KMS-11 (cell line): ENCODE measurements around the gene MPRIP.

Experiments used
- H2AFZ ChIP-seq: fragments of 200-600 bp; sonication (generic); 2 replicates; pipeline ENCODE4 v1.6.1; 2016; ENCODE audit warnings: antibody characterized with exemption, mixed run types, low read depth
- H3K27ac ChIP-seq: fragments of 200-600 bp; sonication (generic); 2 replicates; pipeline ENCODE4 v1.6.1; 2016; ENCODE audit warnings: mild to moderate bottlenecking, mixed run types
- H3K27me3 ChIP-seq: fragments of 200-600 bp; sonication (generic); 2 replicates; pipeline ENCODE4 v1.6.1; 2017; ENCODE audit warnings: mild to moderate bottlenecking, low read depth, mixed run types, moderate library complexity; ENCODE audit not compliant: insufficient read depth
- H3K36me3 ChIP-seq: fragments of 200-600 bp; sonication (generic); 2 replicates; pipeline ENCODE4 v1.6.1; 2017; ENCODE audit warnings: mild to moderate bottlenecking, mixed run types; ENCODE audit not compliant: insufficient read depth
- H3K4me1 ChIP-seq: fragments of 200-600 bp; sonication (generic); 2 replicates; pipeline ENCODE4 v1.6.1; 2016; ENCODE audit warnings: mild to moderate bottlenecking, low read depth, mixed run types; ENCODE audit not compliant: poor library complexity, severe bottlenecking
- H3K4me2 ChIP-seq: fragments of 200-600 bp; sonication (generic); 2 replicates; pipeline ENCODE4 v1.7.0; 2016; ENCODE audit warnings: mild to moderate bottlenecking, mixed run types
- H3K4me3 ChIP-seq: fragments of 200-600 bp; sonication (generic); IDR thresholded peaks from 2 replicates; pipeline ENCODE4 v1.6.1; 2017; ENCODE audit warnings: low read depth, low read length, mixed read lengths; ENCODE audit not compliant: insufficient read depth
- H3K79me2 ChIP-seq: fragments of 200-600 bp; sonication (generic); 2 replicates; pipeline ENCODE4 v1.6.1; 2016; ENCODE audit warnings: low read depth, mixed run types; ENCODE audit not compliant: insufficient read depth
- H3K9ac ChIP-seq: fragments of 200-600 bp; sonication (generic); 2 replicates; pipeline ENCODE4 v1.6.1; 2016; ENCODE audit warnings: mild to moderate bottlenecking, mixed run types
- H4K20me1 ChIP-seq: fragments of 200-600 bp; sonication (generic); 2 replicates; pipeline ENCODE4 v1.6.1; 2016; ENCODE audit warnings: mild to moderate bottlenecking, mixed run types; ENCODE audit not compliant: insufficient read depth
- CTCF ChIP-seq: fragments of 200-600 bp; sonication (generic); conservative IDR thresholded peaks from 2 replicates; pipeline ENCODE4 v1.6.1; 2017; ENCODE audit warnings: low read depth, mild to moderate bottlenecking, antibody characterized with exemption, low read length, moderate library complexity, mixed read lengths

The MPRIP gene

DNA sequence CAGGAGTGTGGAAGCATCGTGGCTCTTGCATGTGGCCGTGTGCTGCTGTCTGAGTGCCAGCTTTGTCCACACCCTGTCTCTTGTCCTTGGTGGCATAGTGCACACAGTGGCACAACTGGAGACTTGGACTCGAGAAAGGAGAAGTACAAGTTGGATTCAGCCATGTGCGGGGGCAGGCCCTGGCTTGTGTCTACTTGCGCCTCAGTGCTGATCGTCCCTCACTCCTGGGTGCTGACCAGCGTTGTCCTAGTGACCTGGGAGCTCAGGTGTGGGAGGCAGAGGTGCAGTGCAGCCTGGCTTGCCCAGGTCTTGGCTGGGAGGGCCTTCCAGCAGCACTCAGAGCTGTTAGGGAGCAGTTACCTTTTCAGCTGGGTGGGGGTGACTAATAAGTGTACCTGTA is 20.6 kb downstream of the MPRIP start:
- no peak overlapping the region for H3K27ac ChIP-seq
- H3K4me1 ChIP-seq, result peaks cover 4% of the 10 kb centered on the region
- no peak overlapping the region for H3K4me3 ChIP-seq
- no peak overlapping the region for H3K9ac ChIP-seq
- no peaks in the 10 kb centered on the region for H3K79me2 ChIP-seq
- H3K4me2 ChIP-seq, result no peak overlapping the region
- H2AFZ ChIP-seq, result no peak overlapping the region
- H3K27me3 ChIP-seq, result no peaks in the 10 kb centered on the region
- no peaks in the 10 kb centered on the region for H4K20me1 ChIP-seq
- TF ChIP-seq CTCF, result no peak
- no peaks in the 10 kb centered on the region for H3K36me3 ChIP-seq

GRCh38 chr17:17063546-17064122 is 21.4 kb downstream of the MPRIP start:
- H4K20me1 ChIP-seq, result no peaks in the 10 kb centered on the region
- no peak overlapping the region for H3K9ac ChIP-seq
- H3K4me2 ChIP-seq, result no peak overlapping the region
- H3K36me3 ChIP-seq, result no peaks in the 10 kb centered on the region
- no peaks in the 10 kb centered on the region for H3K27me3 ChIP-seq
- no peaks in the 10 kb centered on the region for H3K79me2 ChIP-seq
- H3K4me3 ChIP-seq, result no peak overlapping the region
- no peak overlapping the region for H2AFZ ChIP-seq
- H3K27ac ChIP-seq, result no peak overlapping the region
- no peak for TF ChIP-seq CTCF
- peaks cover 4% of the 10 kb centered on the region for H3K4me1 ChIP-seq

DNA sequence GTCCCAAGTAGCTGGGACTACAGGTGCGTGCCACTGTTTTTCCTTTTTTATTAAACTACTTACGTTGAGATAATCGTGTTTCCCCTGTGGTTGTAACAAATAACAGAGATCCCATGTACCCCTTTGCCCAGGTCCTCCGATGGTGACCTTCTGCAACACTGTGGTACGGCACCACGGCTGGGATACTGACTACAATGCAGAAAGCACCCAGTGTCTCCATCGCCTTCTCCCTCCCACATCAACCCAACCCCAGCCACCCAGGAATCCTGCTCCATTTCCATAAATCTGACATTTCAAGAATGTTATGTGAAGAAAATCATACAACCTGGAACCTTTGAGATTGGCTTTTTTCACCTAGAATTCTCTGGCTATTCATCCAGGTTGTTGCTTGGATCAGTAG is 22.1 kb downstream of the MPRIP start:
- no peak for TF ChIP-seq CTCF
- no peak overlapping the region for H3K27ac ChIP-seq
- no peaks in the 10 kb centered on the region for H3K27me3 ChIP-seq
- H3K36me3 ChIP-seq, result no peaks in the 10 kb centered on the region
- H3K4me2 ChIP-seq, result no peak overlapping the region
- H2AFZ ChIP-seq, result no peak overlapping the region
- H3K9ac ChIP-seq, result no peak overlapping the region
- H4K20me1 ChIP-seq, result no peaks in the 10 kb centered on the region
- H3K79me2 ChIP-seq, result no peaks in the 10 kb centered on the region
- peaks cover 4% of the 10 kb centered on the region for H3K4me1 ChIP-seq
- no peak overlapping the region for H3K4me3 ChIP-seq

DNA sequence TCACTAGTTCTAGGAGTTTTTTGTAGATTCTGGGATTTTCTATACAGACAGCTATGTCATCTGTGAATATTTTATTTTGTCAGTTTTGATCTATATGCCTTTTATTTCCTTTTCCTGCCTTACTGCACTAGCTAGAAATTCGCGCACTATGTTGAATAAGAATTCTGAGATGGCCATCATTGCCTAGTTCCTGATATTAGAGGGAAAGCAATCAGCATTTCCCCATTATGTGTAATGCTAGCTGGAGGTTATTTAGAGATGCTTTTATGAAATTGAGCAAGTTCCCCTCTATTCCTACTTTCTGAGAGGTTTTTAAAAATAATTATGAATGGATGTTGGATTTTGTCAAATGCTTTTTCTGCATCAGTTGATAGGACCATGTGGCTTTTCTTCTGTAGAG is 23.8 kb downstream of the MPRIP start:
- TF ChIP-seq CTCF, result no peak
- H3K9ac ChIP-seq, result no peak overlapping the region
- no peak overlapping the region for H2AFZ ChIP-seq
- H3K79me2 ChIP-seq, result peaks cover 7% of the 10 kb centered on the region; the same call in 1 of the 2 replicates
- no peaks in the 10 kb centered on the region for H3K27me3 ChIP-seq
- H3K4me2 ChIP-seq, result no peak overlapping the region
- H4K20me1 ChIP-seq, result no peaks in the 10 kb centered on the region
- H3K27ac ChIP-seq, result no peak overlapping the region
- H3K4me1 ChIP-seq, result peaks cover 4% of the 10 kb centered on the region
- no peak overlapping the region for H3K4me3 ChIP-seq
- H3K36me3 ChIP-seq, result no peaks in the 10 kb centered on the region
